Heart left ventricle (tissue), 16 donors: ENCODE results near the gene SNX25. TPM values are rescaled to one million over a fixed set of nuclear protein-coding genes. Genes with fewer than 3 reads are reported as not detected.
A peak's percentile ranks its signal among the peaks of the same experiment; 100 is the strongest.

Experiments
- ATAC-seq, 4 donors: fragments of 200-7000 bp; cut with Tn5 transposase; one replicate each; pipeline ENCODE4 v1.9.1; 2020 to 2022; ENCODE audit warnings: moderate library complexity in 4 of 4, mild to moderate bottlenecking in 3 of 4, moderate number of reproducible peaks in 1 of 4
- DNase-seq, 5 donors: peaks; one replicate each; pipeline ENCODE4 v3.0.0-alpha.2; 2020
- H3K27ac ChIP-seq, 12 donors: fragments of 200-600 bp; sonication (generic) in 4 of 12; one replicate each; pipeline versions ENCODE4 v1.5.0 to v1.8.0; 2016 to 2022; ENCODE audit warnings: mild to moderate bottlenecking in 2 of 12
- H3K27me3 ChIP-seq, 9 donors: fragments of 200-600 bp; sonication (generic) in 2 of 9; one replicate each; pipeline versions ENCODE4 v1.5.1 to v1.8.0; 2016 to 2022; ENCODE audit warnings: mild to moderate bottlenecking in 3 of 9
- H3K36me3 ChIP-seq, 9 donors: fragments of 200-600 bp; sonication (generic) in 2 of 9; one replicate each; pipeline versions ENCODE4 v1.5.0 to v1.8.0; 2018 to 2022; ENCODE audit warnings: mild to moderate bottlenecking in 2 of 9
- H3K4me1 ChIP-seq, 12 donors: fragments of 200-600 bp; sonication (generic) in 4 of 12; one replicate each; pipeline versions ENCODE4 v1.5.0 to v1.8.0; 2016 to 2022; ENCODE audit warnings: mild to moderate bottlenecking in 3 of 12
- H3K4me3 ChIP-seq, 12 donors: fragments of 200-600 bp; sonication (generic) in 4 of 12; one replicate each; pipeline versions ENCODE4 v1.5.0 to v1.8.0; 2017 to 2022; ENCODE audit warnings: mild to moderate bottlenecking in 9 of 12, moderate library complexity in 4 of 12
- H3K9me3 ChIP-seq, 12 donors: fragments of 200-600 bp; sonication (generic) in 4 of 12; one replicate each; pipeline versions ENCODE4 v1.5.0 to v1.8.0; 2016 to 2022; ENCODE audit warnings: mild to moderate bottlenecking in 1 of 12
- CTCF ChIP-seq, 12 donors: fragments of 200-600 bp; sonication (generic) in 4 of 12; IDR thresholded peaks; one replicate each; pipeline versions ENCODE4 v1.5.0 to v1.8.0; 2018 to 2022; ENCODE audit warnings: antibody characterized with exemption in 12 of 12, mild to moderate bottlenecking in 5 of 12
- POLR2A ChIP-seq, 2 donors: fragments of 450-650 bp; IDR thresholded peaks; one replicate each; pipeline ENCODE4 v1.6.1; 2017; ENCODE audit warnings: antibody characterized with exemption in 2 of 2, mild to moderate bottlenecking in 2 of 2, moderate library complexity in 2 of 2
- WGBS, 4 donors: extraction: QIAGEN DNeasy Blood & Tissue Kit in 2 of 4; methylation state at CpG; one replicate each; pipeline versions ENCODE4 v1.1.5 to v1.1.7; 2013 to 2018; 5-methylcytosine and 5-hydroxymethylcytosine counted together
- intact Hi-C, 10 donors: fragments of 100-400 bp; cut with DNase I; formaldehyde crosslinking; loops; one replicate each; pipeline versions ENCODE4 v1.11.1 to v1.14.2; 2022
- polyA plus RNA-seq, 2 donors: library from polyadenylated mRNA; stranded (reverse); fragments of 200-250 nt; gene quantifications; one replicate each; pipeline ENCODE4 v1.2.3, GENCODE V29; 2013
- total RNA-seq, 9 donors: library from RNA; depleted of rRNA in 2 of 9; stranded (reverse); fragments of >200 nt in 2 of 9; fragmentation: NEBNext Ultra II Directional in 3 of 9; extraction: Animal tissue kit (Norgen Biotek cat#: 25700) in 3 of 9; gene quantifications; one replicate each; pipeline versions ENCODE4 v1.1.0 to v1.2.4, GENCODE V29; 2016 to 2023
- donor health status: ischemic (EF 13 %, LVEDD 7.1; RV severe dilation, severe dysfunction).
- donor health status: healthy with polysubstance abuse.
- donor health status: DM: no; HTN: yes; CAD: no.
- donor health status: DM: no; HTN: no; CAD: no.
- donor health status: ischemic (EF 25% LVEDD 6.9; RV normal size, moderate dysfunction).
- donor health status: ischemic (EF 25% LVEDD 5.7; RV mildly dilated, moderate dysfunction).
- donor health status: healthy.
- donor health status: DM: yes; HTN: yes; CAD: no.
- donor health status: ischemic (EF 35%, LVEDD 5.7; RV mildly dilated, moderate dysfunction).
- donor health status: nonischemic (EF 11% LVEDD 7.7; RV severe dilation, severe dysfunction).
- donor health status: DM: yes; HTN: yes; CAD: no.
- donor health status: PGD.
- donor health status: ischemic (EF 29% LVEDD 5.4; RV normal size, mild dysfunction).
- donor health status: nonischemic (EF 23%, LVEDD 6.1; RV moderate dilation, normal function).

SNX25 gene
- total and polyA plus RNA-seq, 11 donors = 3.1 to 12.4 (median 10.1) TPM

- intact Hi-C loops = no loop called here
- peak in 1 of 4 donors; percentile 54 for ATAC-seq
- peak overlapping the region in 3 of 12 donors; percentile 7 to 57 (median 34) for H3K27ac ChIP-seq
Observed at GRCh38 chr4:185242749-185243533, 33.5 kb downstream of the SNX25 start.

GRCh38 chr4:185243879-185244278, 34.5 kb downstream of the SNX25 start:
- H3K4me1 ChIP-seq = peaks cover 0 to 20% (median 6%) of the 10 kb centered on the region in 12 donors
- ATAC-seq = no peak

More at GRCh38 chr4:185242749-185243533, 33.5 kb downstream of the SNX25 start:
- no peaks in the 10 kb centered on the region for H3K27me3 ChIP-seq
- DNase-seq = no peak
- H3K9me3 ChIP-seq = peaks cover 0 to 9% (median 0%) of the 10 kb centered on the region in 12 donors
- 69 to 86% (median 80%) methylated on average over 6 of the region's 6 CpGs for WGBS, 4 donors
- TF ChIP-seq POLR2A (IDR thresholded peaks at IDR 0.05) (no peak), CTCF (IDR thresholded peaks at IDR 0.05) (no peak)
- H3K4me3 ChIP-seq = no peak overlapping the region
- H3K4me1 ChIP-seq = peaks cover 0 to 21% (median 6%) of the 10 kb centered on the region in 12 donors
- no peaks in the 10 kb centered on the region for H3K36me3 ChIP-seq

GRCh38 chr4:185244763-185245162, 35.4 kb downstream of the SNX25 start:
- 49 to 73% (median 65%) methylated on average over 4 of the region's 4 CpGs for WGBS, 4 donors
- DNase-seq (no peak), ATAC-seq (no peak)
- TF ChIP-seq CTCF (IDR thresholded peaks at IDR 0.05) (no peak), POLR2A (IDR thresholded peaks at IDR 0.05) (no peak)
- intact Hi-C loops = loop anchor here in 1 of 10 donors (5.0 kb wide), 1 partner anchor 32 kb away; no protein-coding TSS in a partner anchor
- Histone ChIP-seq H3K4me1 (peaks cover 0 to 20% (median 6%) of the 10 kb centered on the region in 12 donors), H3K4me3 (no peak overlapping the region), H3K27ac (no peak overlapping the region), H3K9me3 (no peaks in the 10 kb centered on the region), H3K36me3 (no peaks in the 10 kb centered on the region), H3K27me3 (no peaks in the 10 kb centered on the region)

More at GRCh38 chr4:185243879-185244278, 34.5 kb downstream of the SNX25 start:
- Histone ChIP-seq H3K27ac (no peak overlapping the region), H3K4me3 (no peak overlapping the region), H3K27me3 (no peaks in the 10 kb centered on the region), H3K9me3 (peaks cover 0 to 3% (median 0%) of the 10 kb centered on the region in 12 donors), H3K36me3 (no peaks in the 10 kb centered on the region)
- TF ChIP-seq POLR2A (IDR thresholded peaks at IDR 0.05) (no peak), CTCF (IDR thresholded peaks at IDR 0.05) (no peak)
- 74 to 88% (median 82%) methylated on average over 4 of the region's 4 CpGs for WGBS, 4 donors
- DNase-seq = no peak
- intact Hi-C loops = no loop called here

- 73 to 84% (median 79%) methylated on average over 1 of the region's 1 CpG for WGBS, 4 donors
- no peaks in the 10 kb centered on the region for H3K9me3 ChIP-seq
- H3K36me3 ChIP-seq = no peaks in the 10 kb centered on the region
- peaks cover 0 to 25% (median 7%) of the 10 kb centered on the region in 12 donors for H3K4me1 ChIP-seq
- H3K4me3 ChIP-seq = no peak overlapping the region
- no peaks in the 10 kb centered on the region for H3K27me3 ChIP-seq
- ATAC-seq = no peak
- intact Hi-C loops = loop anchor here in 1 of 10 donors (5.0 kb wide), 1 partner anchor 34 kb away; no protein-coding TSS in a partner anchor
- DNase-seq = no peak
- no peak for TF ChIP-seq CTCF (IDR thresholded peaks at IDR 0.05)
- TF ChIP-seq POLR2A (IDR thresholded peaks at IDR 0.05) = no peak
- no peak overlapping the region for H3K27ac ChIP-seq
Observed at GRCh38 chr4:185246453-185246852, 37.1 kb downstream of the SNX25 start.
